ENCODE data around the gene MRPL9. TPM values are rescaled to one million over a fixed set of nuclear protein-coding genes. Genes with fewer than 3 reads are reported as not detected.

The MRPL9 gene
- total RNA-seq, 1 experiment from 2014 or later, result 122 TPM

- ChIA-PET POLR2A (no interaction called here), CTCF (interaction anchor here (0.9 kb wide), 1 partner anchor 104 kb away, joined by 3 read pairs; no protein-coding TSS in a partner anchor)
- H3K27me3 ChIP-seq (replicated peaks; ENCODE audit: control insufficient read depth, insufficient read depth, low read length), result no peaks in the 10 kb centered on the region
- no peaks in the 10 kb centered on the region for H3K4me1 ChIP-seq
- H3K4me3 Mint-ChIP-seq (ENCODE audit: unreplicated experiment), result no peak overlapping the region
- H3K27me3 Mint-ChIP-seq (ENCODE audit: insufficient read depth, unreplicated experiment), result no peaks in the 10 kb centered on the region
- no peak for DNase-seq
- no peaks in the 10 kb centered on the region for H3K36me3 ChIP-seq (ENCODE audit: control insufficient read depth, insufficient read depth, low read length)
- no peak overlapping the region for H3K4me3 ChIP-seq (ENCODE audit: low read depth, low read length)
- no peak overlapping the region for H3K27ac Mint-ChIP-seq (ENCODE audit: unreplicated experiment)
- intact Hi-C loops (cut with micrococcal nuclease; ENCODE audit: unreplicated experiment), result no loop called here
- peaks cover 11% of the 10 kb centered on the region for H3K9me3 Mint-ChIP-seq (ENCODE audit: unreplicated experiment)
- peaks cover 17% of the 10 kb centered on the region for H3K4me1 Mint-ChIP-seq (ENCODE audit: low read depth, unreplicated experiment)
- peaks cover 16% of the 10 kb centered on the region for H3K9me3 ChIP-seq
- TF ChIP-seq CTCF (IDR thresholded peaks at IDR 0.05; ENCODE audit: insufficient read depth in 1 of 2, low read depth in 1 of 2, low read length in 1 of 2, severe bottlenecking in 1 of 2, unreplicated experiment in 1 of 2), result no peak
- H3K36me3 Mint-ChIP-seq (ENCODE audit: insufficient read depth, unreplicated experiment), result no peaks in the 10 kb centered on the region
- BruUV-seq (replicated peaks), result no TSS peak
Measured at GRCh38 chr1:151733126-151733525, 30.2 kb downstream of the MRPL9 start.

DNA sequence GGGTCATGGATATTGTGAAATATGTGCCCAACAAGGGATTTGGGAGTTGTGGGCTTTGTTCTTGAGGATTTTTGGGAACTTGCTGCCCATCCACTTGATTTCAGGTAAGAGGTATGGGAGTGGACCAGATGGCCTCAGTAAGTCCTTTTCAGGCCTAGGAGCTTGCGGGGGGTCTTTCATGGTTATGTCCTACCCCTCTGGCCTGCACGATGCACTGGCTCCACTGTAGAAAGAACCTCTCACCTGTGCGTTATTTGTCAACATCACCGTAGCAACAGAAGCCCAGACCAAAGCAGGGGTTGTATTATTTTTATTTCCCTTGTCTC is 33.4 kb downstream of the MRPL9 start:
- Histone ChIP-seq H3K36me3 (ENCODE audit: control insufficient read depth, insufficient read depth, low read length) (no peaks in the 10 kb centered on the region), H3K4me1 (no peaks in the 10 kb centered on the region), H3K9me3 (no peaks in the 10 kb centered on the region), H3K4me3 (ENCODE audit: low read depth, low read length) (no peak overlapping the region), H3K27me3 (replicated peaks; ENCODE audit: control insufficient read depth, insufficient read depth, low read length) (no peaks in the 10 kb centered on the region)
- intact Hi-C loops (cut with micrococcal nuclease; ENCODE audit: unreplicated experiment), result no loop called here
- ChIA-PET POLR2A (no interaction called here), CTCF (no interaction called here)
- Mint-ChIP-seq H3K4me3 (ENCODE audit: unreplicated experiment) (no peak overlapping the region), H3K27me3 (ENCODE audit: insufficient read depth, unreplicated experiment) (no peaks in the 10 kb centered on the region), H3K36me3 (ENCODE audit: insufficient read depth, unreplicated experiment) (no peaks in the 10 kb centered on the region), H3K27ac (ENCODE audit: unreplicated experiment) (no peak overlapping the region), H3K4me1 (ENCODE audit: low read depth, unreplicated experiment) (peaks cover 14% of the 10 kb centered on the region), H3K9me3 (ENCODE audit: unreplicated experiment) (no peaks in the 10 kb centered on the region)
- TF ChIP-seq CTCF (IDR thresholded peaks at IDR 0.05; ENCODE audit: insufficient read depth in 1 of 2, low read depth in 1 of 2, low read length in 1 of 2, severe bottlenecking in 1 of 2, unreplicated experiment in 1 of 2), result no peak
- no peak for DNase-seq
- BruUV-seq (replicated peaks), result no TSS peak

GRCh38 chr1:151729157-151729965 is 33.9 kb downstream of the MRPL9 start:
- Histone ChIP-seq H3K4me1 (peaks cover 2% of the 10 kb centered on the region; the same call in 1 of the 2 replicates), H3K9me3 (no peaks in the 10 kb centered on the region), H3K36me3 (ENCODE audit: control insufficient read depth, insufficient read depth, low read length) (no peaks in the 10 kb centered on the region), H3K27me3 (replicated peaks; ENCODE audit: control insufficient read depth, insufficient read depth, low read length) (no peaks in the 10 kb centered on the region), H3K4me3 (ENCODE audit: low read depth, low read length) (no peak overlapping the region)
- no TSS peak for BruUV-seq (replicated peaks)
- ChIA-PET POLR2A (no interaction called here), CTCF (no interaction called here)
- DNase-seq, result no peak
- Mint-ChIP-seq H3K4me1 (ENCODE audit: low read depth, unreplicated experiment) (peaks cover 10% of the 10 kb centered on the region), H3K36me3 (ENCODE audit: insufficient read depth, unreplicated experiment) (no peaks in the 10 kb centered on the region), H3K4me3 (ENCODE audit: unreplicated experiment) (no peak overlapping the region), H3K9me3 (ENCODE audit: unreplicated experiment) (no peaks in the 10 kb centered on the region), H3K27ac (ENCODE audit: unreplicated experiment) (no peak overlapping the region), H3K27me3 (ENCODE audit: insufficient read depth, unreplicated experiment) (no peaks in the 10 kb centered on the region)
- intact Hi-C loops (cut with micrococcal nuclease; ENCODE audit: unreplicated experiment), result no loop called here
- TF ChIP-seq CTCF (IDR thresholded peaks at IDR 0.05; ENCODE audit: insufficient read depth in 1 of 2, low read depth in 1 of 2, low read length in 1 of 2, severe bottlenecking in 1 of 2, unreplicated experiment in 1 of 2), result no peak

Measured in Caco-2 (cell line).